ENCODE measurements around the gene AJM1. TPM values are rescaled to one million over a fixed set of nuclear protein-coding genes. Genes with fewer than 3 reads are reported as not detected.

The AJM1 gene
- total RNA-seq, 1 experiment from 2014 or later, result 3.6 TPM

- Mint-ChIP-seq H3K4me1 (ENCODE audit: low read depth, unreplicated experiment) (peaks cover 6% of the 10 kb centered on the region), H3K36me3 (ENCODE audit: insufficient read depth, unreplicated experiment) (peaks cover 52% of the 10 kb centered on the region), H3K9me3 (ENCODE audit: unreplicated experiment) (no peaks in the 10 kb centered on the region), H3K4me3 (ENCODE audit: unreplicated experiment) (peak overlapping the region; percentile 75), H3K27me3 (ENCODE audit: insufficient read depth, unreplicated experiment) (no peaks in the 10 kb centered on the region), H3K27ac (ENCODE audit: unreplicated experiment) (peak overlapping the region; percentile 78)
- no peaks in the 10 kb centered on the region for H3K9me3 ChIP-seq
- peaks cover 3% of the 10 kb centered on the region for H3K36me3 ChIP-seq (ENCODE audit: control insufficient read depth, insufficient read depth, low read length)
- peaks cover 18% of the 10 kb centered on the region; the same call in 1 of the 2 replicates for H3K4me1 ChIP-seq
- no peak for DNase-seq
- TF ChIP-seq, protein P1, sequence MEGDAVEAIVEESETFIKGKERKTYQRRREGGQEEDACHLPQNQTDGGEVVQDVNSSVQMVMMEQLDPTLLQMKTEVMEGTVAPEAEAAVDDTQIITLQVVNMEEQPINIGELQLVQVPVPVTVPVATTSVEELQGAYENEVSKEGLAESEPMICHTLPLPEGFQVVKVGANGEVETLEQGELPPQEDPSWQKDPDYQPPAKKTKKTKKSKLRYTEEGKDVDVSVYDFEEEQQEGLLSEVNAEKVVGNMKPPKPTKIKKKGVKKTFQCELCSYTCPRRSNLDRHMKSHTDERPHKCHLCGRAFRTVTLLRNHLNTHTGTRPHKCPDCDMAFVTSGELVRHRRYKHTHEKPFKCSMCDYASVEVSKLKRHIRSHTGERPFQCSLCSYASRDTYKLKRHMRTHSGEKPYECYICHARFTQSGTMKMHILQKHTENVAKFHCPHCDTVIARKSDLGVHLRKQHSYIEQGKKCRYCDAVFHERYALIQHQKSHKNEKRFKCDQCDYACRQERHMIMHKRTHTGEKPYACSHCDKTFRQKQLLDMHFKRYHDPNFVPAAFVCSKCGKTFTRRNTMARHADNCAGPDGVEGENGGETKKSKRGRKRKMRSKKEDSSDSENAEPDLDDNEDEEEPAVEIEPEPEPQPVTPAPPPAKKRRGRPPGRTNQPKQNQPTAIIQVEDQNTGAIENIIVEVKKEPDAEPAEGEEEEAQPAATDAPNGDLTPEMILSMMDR (IDR thresholded peaks at IDR 0.05; ENCODE audit: insufficient read depth in 1 of 2, low read depth in 1 of 2, low read length in 1 of 2, severe bottlenecking in 1 of 2, unreplicated experiment in 1 of 2), result no peak
- BruUV-seq (replicated peaks), result no TSS peak
- POLR2A ChIA-PET, result interaction anchor here (0.6 to 0.9 kb wide), 3 partner anchors 28 to 264 kb away, joined by 3 to 6 read pairs (median 3); partner anchors contain the start of genes SAPCD2 and TRAF2
- no peaks in the 10 kb centered on the region for H3K27me3 ChIP-seq (replicated peaks; ENCODE audit: control insufficient read depth, insufficient read depth, low read length)
- CTCF ChIA-PET, result interaction anchor here (1.2 to 1.6 kb wide), 3 partner anchors 14 to 80 kb away, joined by 3 to 5 read pairs (median 4); partner anchors contain the start of gene AJM1
- intact Hi-C loops (cut with micrococcal nuclease; ENCODE audit: unreplicated experiment), result loop anchor here (5.0 kb wide), 1 partner anchor 41 kb away; the partner anchor contains the start of gene PHPT1
- peak overlapping the region; percentile 90 for H3K4me3 ChIP-seq (ENCODE audit: low read depth, low read length)
These were observed 35.6 kb upstream of the AJM1 start for GRCh38 chr9:136806631-136807201.

GRCh38 chr9:136807281-136808074 lies 34.8 kb upstream of the AJM1 start, which contains the start of gene RABL6:
Gene RABL6 (plus strand): TSS chr9:136807948. CDS start chr9:136808197, 249 bp downstream.
- CTCF ChIA-PET, result interaction anchor here (0.7 to 1.4 kb wide), 3 partner anchors 35 to 81 kb away, joined by 3 to 5 read pairs (median 4); partner anchors contain the start of gene AJM1
- H3K27me3 Mint-ChIP-seq (ENCODE audit: insufficient read depth, unreplicated experiment), result no peaks in the 10 kb centered on the region
- H3K4me1 Mint-ChIP-seq (ENCODE audit: low read depth, unreplicated experiment), result peaks cover 6% of the 10 kb centered on the region
- peaks cover 3% of the 10 kb centered on the region for H3K36me3 ChIP-seq (ENCODE audit: control insufficient read depth, insufficient read depth, low read length)
- no peaks in the 10 kb centered on the region for H3K27me3 ChIP-seq (replicated peaks; ENCODE audit: control insufficient read depth, insufficient read depth, low read length)
- peak within 1 kb of the TSS; percentile 75 for H3K4me3 Mint-ChIP-seq (ENCODE audit: unreplicated experiment)
- TF ChIP-seq, protein P1 (IDR thresholded peaks at IDR 0.05; ENCODE audit: insufficient read depth in 1 of 2, low read depth in 1 of 2, low read length in 1 of 2, severe bottlenecking in 1 of 2, unreplicated experiment in 1 of 2), result no peak
- BruUV-seq (replicated peaks), result TSS peak; percentile 62
- peaks cover 18% of the 10 kb centered on the region; the same call in 1 of the 2 replicates for H3K4me1 ChIP-seq
- peak within 1 kb of the TSS; percentile 90 for H3K4me3 ChIP-seq (ENCODE audit: low read depth, low read length)
- H3K36me3 Mint-ChIP-seq (ENCODE audit: insufficient read depth, unreplicated experiment), result peaks cover 55% of the 10 kb centered on the region
- peak; percentile 66 to 86 for DNase-seq
- intact Hi-C loops (cut with micrococcal nuclease; ENCODE audit: unreplicated experiment), result loop anchor here (5.0 kb wide), 1 partner anchor 40 kb away; the partner anchor contains the start of gene PHPT1
- H3K9me3 Mint-ChIP-seq (ENCODE audit: unreplicated experiment), result no peaks in the 10 kb centered on the region
- POLR2A ChIA-PET, result interaction anchor here (0.6 to 1.3 kb wide), 3 partner anchors 28 to 279 kb away, joined by 3 to 6 read pairs (median 3); partner anchors contain the start of genes MAN1B1 and SAPCD2
- no peaks in the 10 kb centered on the region for H3K9me3 ChIP-seq
- H3K27ac Mint-ChIP-seq (ENCODE audit: unreplicated experiment), result peak within 1 kb of the TSS; percentile 78
